ENCODE measurements around the gene UGGT1.

GRCh38 chr2:128196471-128196931 lies 105.5 kb downstream of the UGGT1 start:
- no peak for TF ChIP-seq CTCF (IDR thresholded peaks at IDR 0.05; ENCODE audit: insufficient read depth, low read length, poor library complexity, severe bottlenecking)
- no peak for TF ChIP-seq EZH2phosphoT487 (conservative IDR thresholded peaks at IDR 0.05; ENCODE audit: low read length)

All from SU-DHL-6 (cell line).